HG02798 (cell line): ENCODE data around the gene CTDSPL.

Experiments
- ATAC-seq: cut with Tn5 transposase; IDR thresholded peaks from one replicate; pipeline ENCODE4 v1.9.1; 2021; ENCODE audit warnings: mild to moderate bottlenecking; ENCODE audit not compliant: unreplicated experiment, poor library complexity

CTDSPL gene

DNA sequence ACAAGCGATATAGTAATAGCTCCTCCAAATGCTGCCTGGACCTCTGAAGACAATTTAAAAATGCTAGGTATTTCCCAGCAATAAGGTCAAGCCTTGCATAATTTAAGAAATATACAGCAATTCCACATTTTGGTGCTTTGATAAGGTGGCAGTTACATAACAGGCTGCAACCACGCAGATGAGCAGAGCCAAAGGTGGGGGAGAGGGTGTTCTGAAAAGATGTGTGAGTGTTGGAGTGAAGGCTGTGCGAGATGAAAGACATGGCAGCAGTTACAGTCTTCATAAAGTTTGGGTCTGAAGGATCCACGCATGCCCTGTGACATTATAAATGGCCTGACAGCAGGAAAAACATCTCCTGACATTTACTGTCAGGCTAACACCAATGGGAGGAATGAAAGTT lies 26.1 kb downstream of the CTDSPL start:
- ATAC-seq, result no peak

DNA sequence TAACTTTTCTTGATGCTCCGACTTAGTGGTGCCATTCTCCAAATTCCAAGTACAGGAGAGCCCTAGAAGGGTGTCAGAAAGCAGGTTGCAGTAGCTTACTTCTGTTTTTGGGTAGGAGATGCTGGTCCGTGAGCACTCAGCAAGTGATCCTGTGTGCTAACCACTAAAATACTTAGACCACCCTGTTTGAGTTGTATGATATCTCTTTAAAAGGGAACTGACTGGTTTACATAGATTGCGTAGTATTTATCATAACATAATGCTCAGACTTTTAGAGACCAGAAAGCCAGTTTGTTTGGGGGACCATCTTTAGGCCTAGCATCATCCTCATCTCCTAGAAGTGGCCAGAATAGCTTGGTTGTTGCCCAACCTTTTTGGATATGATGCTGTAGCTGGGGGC lies 26.7 kb downstream of the CTDSPL start:
- ATAC-seq, result no peak

DNA sequence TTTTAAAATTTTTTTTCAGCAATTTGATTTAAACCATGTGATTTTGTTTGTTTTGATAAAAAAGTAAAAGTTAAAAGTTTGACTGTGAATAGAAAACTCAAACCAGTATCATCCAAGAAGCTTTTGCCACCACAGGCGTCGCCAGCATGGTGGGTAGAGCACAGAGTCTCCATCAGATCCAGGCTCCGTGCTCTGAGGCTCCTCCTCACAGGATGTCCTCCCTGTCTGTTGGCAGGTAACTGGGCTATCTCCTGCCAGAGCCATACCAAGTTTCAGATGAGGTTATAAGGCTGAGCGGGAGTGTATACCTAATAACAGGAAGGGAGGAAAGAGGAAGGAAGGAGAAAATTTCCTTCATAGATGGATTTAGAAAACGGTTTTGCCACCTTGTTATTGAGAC lies 28.8 kb downstream of the CTDSPL start:
- no peak for ATAC-seq

DNA sequence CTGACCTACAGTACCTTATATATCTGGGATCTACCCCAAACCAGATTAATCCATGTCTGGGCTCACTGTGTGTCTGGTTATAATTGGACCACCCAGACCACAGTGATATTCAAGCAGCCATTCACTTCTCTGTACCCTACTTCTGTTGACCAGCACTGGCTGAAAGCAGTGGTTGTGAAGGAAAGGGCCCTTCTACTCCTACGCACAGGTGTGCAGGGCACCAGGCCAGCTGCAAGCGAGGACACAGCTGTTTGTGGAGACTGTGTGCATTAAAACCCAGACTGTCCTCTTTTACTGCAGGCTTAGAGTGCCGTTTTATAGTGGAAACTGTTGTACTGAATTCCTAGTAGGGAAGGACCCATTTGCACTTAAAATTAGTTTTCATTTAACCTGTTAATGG lies 29.5 kb downstream of the CTDSPL start:
- ATAC-seq, result peak; percentile 85

DNA sequence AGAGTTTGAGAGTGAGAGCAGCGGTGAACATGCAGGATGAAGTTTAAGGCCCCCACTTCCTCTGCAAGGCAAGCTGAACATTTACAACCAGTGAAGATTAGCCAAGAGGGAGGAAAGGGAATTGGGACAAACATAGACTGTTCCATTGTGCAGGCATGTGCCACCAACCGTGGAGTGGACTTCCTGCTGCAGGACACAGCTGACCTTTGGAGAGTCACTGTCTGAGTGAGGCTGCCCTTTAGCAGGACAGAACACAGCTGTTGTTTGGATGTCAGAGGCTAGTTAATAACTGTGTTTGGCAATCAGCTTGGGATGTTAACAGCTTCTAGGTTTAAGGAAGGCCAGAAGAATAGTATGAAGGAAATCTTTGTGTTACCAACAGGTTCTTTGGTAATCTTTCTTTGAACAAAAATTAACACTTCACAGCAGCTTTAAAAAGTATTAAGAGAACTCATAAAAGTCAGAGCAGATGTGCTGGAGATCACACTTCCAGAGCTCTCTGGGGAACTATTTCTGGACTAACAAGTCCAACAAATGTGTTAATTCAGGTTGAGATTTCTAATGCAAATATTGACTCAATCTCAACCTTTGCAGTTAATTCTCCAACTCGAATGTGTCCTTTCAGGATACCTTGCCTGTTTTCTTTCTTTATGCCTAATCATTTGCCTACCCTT lies 31.4 kb downstream of the CTDSPL start:
- ATAC-seq, result no peak

DNA sequence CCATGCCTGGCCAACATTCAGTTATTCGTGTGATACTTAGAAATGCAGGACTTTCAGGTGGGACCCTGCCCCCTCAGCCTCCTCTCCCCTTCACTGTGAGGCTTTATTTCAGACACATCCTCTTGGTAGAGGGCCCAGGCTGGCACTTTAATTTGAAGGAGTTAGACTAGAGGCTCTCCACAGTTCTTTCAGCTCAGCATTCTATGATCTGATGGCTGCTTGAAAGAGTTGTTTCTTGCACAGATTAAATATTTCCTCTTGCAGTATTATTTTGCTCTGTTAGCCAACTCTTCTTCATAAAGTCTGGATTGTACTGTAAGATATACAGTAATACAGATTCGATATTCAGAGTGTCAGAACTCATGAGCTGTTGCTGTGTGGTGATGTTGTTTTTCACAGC lies 35.1 kb downstream of the CTDSPL start:
- no peak for ATAC-seq

DNA sequence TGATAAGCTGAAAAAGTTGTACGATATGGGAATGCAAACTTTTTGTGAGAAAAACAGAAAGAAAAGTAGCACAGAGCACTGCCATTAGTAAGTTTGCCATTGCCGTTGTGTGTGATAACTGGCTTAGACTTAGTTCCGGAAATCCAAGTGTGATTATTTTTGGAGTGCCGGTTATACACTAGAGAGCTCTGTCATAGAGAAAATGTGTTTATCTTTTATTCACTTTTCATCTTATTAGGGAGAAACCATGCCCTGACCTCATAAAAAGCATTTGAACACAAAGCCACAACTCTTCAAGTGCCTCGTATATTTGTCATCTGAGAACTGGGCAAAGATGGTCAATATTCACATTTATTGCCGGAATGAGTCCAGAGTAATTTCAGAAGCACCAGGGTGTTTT lies 36.1 kb downstream of the CTDSPL start:
- no peak for ATAC-seq

DNA sequence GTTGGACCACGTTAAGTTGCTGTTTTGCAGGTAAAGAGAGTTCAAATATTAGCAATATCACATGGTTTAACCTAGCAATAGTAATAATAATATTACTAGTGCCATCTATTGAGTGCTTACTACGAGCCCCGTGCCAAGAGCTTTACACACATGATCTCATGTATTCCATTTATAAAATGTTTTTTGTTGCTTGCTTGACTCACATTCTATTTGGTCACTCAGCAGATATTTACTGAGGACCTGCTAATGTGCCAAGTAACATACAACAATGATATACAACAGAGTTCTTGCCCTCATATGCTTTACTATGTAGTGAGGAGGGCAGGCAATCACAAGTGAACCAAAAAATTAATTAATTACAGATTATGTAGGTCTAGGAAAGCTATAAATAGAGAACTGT lies 36.7 kb downstream of the CTDSPL start:
- ATAC-seq, result no peak

DNA sequence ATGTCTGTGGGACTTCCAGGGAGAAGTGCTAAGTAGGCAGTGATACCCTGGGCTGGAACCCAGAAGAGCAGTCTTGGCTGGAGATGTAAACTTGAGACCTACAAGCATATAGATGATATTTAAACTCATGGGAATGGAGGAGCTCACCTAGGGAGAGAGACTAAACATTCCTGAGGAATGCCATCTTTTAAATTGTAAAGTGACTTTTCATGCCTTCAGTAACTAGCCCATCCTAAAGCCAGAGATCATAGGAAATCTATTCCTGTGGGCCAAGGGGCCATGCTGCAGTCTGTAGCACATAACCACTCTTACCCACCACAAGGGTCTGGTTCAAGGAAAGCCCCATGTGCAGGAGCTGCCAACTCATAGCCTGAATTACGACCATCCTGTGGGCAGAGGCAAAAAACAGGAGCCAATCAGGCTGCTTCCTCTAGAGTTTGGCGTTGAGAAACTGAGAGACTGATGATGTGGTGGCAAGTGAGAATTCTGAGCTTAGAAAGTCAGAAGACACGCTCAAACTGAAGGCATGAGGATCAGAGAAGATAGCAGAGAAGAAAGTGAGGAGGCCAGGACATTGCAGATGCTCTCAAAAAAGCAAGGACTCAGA lies 37.5 kb downstream of the CTDSPL start:
- ATAC-seq, result peak; percentile 71

DNA sequence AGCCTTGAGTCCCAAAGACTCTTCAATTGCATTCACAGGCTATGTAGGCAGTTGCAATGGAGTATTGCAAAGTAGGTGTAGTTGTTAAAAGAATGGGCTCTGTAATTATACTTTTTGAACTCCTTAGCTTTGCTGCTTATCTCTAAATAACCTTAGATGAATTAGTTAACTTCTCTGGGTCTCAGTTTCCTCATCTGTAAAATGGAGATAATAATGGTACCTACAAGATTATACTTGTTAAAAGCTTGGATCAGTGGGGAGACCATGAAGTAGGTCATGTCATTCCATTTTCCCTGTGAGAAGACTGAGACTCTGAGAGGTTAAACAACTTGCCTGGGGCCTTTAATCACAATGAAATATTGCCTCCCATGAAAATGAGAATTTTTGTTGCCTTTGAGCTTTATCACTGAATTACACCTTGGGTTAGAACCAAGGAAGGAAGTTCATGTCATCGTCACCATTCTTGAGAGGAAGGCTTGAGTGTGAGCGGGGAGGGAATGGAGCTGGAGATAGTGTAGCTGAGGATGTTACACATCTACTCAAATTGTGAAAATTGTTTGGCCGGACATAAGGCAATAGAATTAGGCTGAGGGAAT lies 38.1 kb downstream of the CTDSPL start:
- ATAC-seq, result no peak

DNA sequence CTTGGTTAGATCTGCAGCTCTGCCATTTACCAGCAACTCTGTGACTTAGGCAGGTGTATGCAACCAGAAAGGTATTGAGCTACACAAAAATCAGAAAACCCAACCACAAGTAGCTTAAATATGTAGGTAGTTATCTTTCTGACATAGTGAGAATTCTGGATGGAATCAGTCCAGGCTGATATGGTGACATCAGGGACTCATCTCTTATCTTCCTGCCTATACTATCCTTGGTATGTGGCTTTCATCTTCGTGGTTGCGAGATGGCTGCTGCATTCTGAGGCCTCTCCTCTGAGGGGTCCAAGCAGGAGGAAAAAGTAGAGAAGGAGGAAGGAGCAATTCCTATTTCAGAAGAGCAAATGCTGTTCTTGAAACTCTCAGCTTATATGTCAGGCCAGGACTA lies 40.0 kb downstream of the CTDSPL start:
- no peak for ATAC-seq

DNA sequence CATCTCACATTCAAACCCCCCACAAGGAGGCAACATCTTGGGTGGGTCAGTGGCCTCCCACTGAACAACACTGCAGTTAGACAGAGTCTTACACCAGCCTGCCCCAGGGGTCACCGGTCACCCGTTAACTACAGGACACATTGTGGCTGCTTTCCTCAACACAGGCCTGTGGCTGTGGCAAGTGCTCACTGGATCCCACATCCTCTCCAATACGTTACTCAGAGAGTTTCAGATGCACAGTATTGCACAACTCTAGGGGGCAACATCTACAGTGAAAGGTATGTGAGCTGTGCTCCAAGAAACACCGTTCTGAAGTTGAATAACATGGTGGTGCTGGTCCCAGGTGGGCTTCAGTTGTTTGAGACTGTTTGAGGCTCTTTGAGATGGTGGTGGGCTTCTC lies 41.0 kb downstream of the CTDSPL start:
- no peak for ATAC-seq

DNA sequence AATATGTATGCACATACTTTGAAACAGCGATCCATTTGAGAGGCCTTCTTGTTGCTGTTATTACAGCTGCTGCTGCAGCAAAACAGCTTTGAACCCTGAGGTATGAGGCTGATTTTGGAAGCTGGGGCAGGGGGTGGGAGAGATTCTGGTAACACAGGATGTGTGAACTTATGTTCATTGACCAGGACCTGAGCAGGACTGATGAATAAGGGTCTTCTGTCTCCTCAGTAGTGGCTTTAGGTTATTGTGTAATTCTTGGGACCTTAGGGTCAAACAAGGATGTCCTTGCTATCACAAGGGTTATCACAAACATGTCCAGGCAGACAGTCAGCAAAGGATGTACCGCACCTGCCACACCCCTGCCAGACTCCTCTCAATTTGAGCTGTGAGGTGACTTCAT lies 41.6 kb downstream of the CTDSPL start:
- ATAC-seq, result no peak

DNA sequence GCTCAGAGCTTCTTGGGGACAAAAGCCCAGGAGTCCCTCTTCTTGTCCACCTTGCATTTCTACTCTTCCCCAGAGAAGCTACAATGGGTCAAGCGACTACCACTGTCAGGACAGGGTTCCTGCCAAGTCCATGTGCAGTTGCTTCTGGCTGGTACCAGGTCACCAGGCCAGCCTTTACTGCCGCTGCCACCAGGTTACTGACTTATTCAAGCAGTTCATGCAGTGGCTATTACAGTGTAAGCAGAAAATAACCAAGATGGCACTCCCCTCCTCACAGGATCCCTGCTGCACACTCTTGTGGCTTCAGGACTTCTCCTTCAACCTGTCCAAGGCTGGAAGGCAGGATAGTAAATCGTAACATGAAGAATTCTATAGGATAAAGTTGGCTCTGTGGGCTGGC lies 42.1 kb downstream of the CTDSPL start:
- ATAC-seq, result no peak

DNA sequence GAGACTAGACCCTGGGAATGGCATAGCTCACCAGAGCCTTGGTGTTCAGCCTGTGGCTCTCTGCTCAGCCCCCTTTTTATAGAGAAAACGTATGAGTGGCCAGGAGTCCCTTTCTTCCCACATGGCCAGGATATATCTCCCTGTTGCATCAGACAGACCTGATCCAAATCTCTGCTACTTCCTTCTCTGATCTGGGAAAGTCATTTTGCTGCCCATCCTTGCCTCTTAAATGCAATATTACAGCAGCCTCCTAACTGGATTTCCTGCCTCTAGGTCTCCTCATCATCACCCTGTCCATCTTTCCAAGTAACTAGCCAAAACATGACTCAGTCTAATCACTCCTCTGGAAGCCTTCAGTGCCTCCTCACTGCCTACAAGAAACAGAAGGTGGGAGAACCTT lies 42.9 kb downstream of the CTDSPL start:
- no peak for ATAC-seq

DNA sequence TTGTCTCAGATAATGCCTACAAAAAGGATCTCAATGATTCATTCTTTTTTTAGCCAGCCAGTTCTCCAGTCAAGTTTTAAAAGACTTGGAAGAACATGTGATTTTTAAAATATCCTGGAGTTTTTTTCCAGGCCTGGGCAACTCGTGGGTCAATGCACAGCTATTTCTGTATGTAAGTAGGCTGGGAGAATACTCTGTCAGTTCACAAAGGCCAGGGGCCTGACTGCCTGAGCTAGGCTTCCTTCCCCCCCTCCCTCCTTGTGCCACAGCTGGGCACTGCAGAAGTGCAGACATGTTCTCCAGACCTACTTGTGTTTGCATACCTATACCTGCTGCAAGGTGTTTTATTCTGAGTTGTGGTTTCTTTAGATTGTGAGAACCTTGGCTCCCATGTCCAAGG lies 43.7 kb downstream of the CTDSPL start:
- no peak for ATAC-seq

DNA sequence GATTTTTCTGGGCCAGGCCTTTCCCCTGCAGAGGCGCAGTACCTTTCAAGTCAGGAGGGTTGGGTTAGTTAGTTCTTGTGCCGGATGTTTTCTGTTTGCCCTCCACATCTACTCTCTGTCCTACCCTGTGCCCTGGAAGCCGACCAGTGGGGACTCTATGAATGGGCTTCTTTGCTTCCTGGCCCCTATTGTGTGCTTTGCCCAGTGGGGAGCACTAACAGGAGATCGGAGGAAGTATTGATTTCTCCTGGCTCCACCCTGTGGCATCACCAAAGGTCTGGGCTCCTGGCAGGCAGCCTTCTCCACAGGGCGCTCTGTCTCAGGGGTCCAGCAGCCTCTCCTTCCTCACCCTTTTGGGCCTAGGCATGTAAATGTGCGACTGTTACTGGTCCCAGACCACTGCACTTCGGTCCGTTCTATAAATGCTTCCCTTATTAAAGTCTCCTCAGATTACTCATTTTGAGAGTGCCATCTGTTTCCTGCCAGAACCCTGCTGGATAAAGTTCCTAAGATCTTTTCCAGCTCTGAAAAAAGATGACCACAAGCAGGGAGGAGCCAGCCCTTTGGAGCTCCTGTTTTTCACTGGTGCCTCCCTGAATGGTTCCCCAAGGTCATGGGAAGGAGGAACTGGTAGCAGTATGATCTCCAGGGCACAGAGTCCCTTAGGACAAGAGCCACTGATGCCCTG lies 44.5 kb downstream of the CTDSPL start:
- ATAC-seq, result no peak

DNA sequence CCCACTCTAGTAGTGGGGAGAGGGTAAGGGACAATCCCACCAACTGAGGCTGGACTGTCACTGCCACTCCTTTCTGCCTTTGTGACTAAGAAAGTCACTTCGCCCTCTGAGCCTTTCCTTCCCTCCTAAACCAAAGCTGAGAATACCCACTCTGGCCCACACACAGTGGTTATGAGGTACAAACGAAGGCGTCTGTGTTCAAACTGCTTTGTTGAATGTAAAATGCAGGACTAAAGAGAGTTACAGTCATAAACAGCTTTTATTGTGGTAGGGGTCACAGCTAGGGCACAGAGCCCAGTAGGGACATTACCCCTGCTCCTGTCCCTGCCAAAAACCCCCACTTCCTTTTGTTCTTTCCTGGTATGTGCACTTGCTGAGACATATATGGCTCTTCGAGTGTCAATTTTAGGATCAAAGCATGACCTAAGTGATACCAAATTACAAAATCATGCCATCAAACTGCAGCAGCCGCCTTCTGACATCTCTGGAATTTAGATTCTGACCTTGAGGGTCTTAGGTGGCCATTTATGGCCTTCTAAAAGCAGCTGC lies 45.1 kb downstream of the CTDSPL start:
- ATAC-seq, result no peak

DNA sequence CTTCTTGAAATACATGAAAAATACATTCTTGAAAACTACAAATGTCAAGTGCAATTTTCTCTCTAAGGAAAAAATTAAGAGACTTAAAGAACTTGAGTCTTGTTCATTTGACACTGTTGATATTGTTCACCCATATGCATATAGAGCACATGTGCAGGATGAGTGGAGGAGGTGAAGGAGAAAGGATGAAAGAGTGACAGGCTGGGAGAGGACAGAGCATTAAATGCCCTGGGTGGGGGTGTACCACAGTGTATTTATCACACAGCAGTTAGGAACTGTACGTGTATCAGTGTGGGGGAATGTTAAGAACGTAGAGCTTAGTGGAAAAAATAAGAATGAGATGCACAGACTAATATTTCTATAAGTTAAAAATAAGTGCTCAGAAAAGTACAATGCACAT lies 45.7 kb downstream of the CTDSPL start:
- no peak for ATAC-seq

DNA sequence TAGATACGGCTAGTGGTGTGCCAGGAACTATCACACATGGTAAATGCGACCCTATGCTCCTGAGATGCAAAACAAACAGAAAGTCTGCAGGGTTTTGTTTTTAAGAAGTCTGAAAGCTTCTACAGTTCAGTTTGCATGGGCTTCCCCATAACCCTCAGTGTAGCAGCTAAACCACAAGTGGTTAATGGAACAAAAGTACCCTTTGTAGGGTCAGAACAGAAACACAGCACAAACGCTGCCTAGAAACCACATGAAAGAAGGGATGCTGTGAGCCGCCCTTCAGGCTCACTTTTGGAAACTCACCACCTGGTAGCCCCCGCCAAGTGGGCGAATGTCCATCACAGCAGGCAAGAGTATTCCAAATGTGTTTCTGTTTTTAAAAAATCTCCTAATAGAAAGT lies 46.2 kb downstream of the CTDSPL start:
- peak; percentile 95 for ATAC-seq
